H9 (cell line): ENCODE results near the gene PDCD6IP. TPM values are rescaled to one million over a fixed set of nuclear protein-coding genes. Genes with fewer than 3 reads are reported as not detected.

ENCODE experiments used
- DNase-seq: peaks from one replicate; pipeline ENCODE4 v3.0.0-alpha.2; 2017
- H2AFZ ChIP-seq: one replicate; pipeline ENCODE4 v1.6.1; 2013; ENCODE audit warnings: mild to moderate bottlenecking, low read length, control low read depth, moderate library complexity
- H2AK5ac ChIP-seq: 2 replicates; pipeline ENCODE4 v1.6.1; 2013; ENCODE audit warnings: low read length, control low read depth, mixed read lengths; ENCODE audit not compliant: insufficient read length
- H2BK120ac ChIP-seq: one replicate; pipeline ENCODE4 v1.6.1; 2013; ENCODE audit warnings: low read depth, mild to moderate bottlenecking, low read length, control low read depth, inconsistent platforms; ENCODE audit not compliant: poor library complexity, severe bottlenecking
- H2BK12ac ChIP-seq: 2 replicates; pipeline ENCODE4 v1.6.1; 2013; ENCODE audit warnings: low read length, control low read depth, mixed read lengths, low read depth; ENCODE audit not compliant: insufficient read length
- H2BK15ac ChIP-seq: 2 replicates; pipeline ENCODE4 v1.6.1; 2013; ENCODE audit warnings: low read depth, low read length, control low read depth
- H2BK20ac ChIP-seq: one replicate; pipeline ENCODE4 v1.6.1; 2013; ENCODE audit warnings: low read depth, mild to moderate bottlenecking, low read length, control low read depth, inconsistent platforms; ENCODE audit not compliant: poor library complexity, severe bottlenecking
- H2BK5ac ChIP-seq: 2 replicates; pipeline ENCODE4 v1.6.1; 2013; ENCODE audit warnings: low read length, control low read depth, mixed read lengths; ENCODE audit not compliant: insufficient read length
- H3K14ac ChIP-seq: 2 replicates; pipeline ENCODE4 v1.6.1; 2013; ENCODE audit warnings: low read length, control low read depth; ENCODE audit not compliant: insufficient read depth
- H3K18ac ChIP-seq: 2 replicates; pipeline ENCODE4 v1.6.1; 2013; ENCODE audit warnings: low read depth, mild to moderate bottlenecking, mixed read lengths, low read length, control low read depth; ENCODE audit not compliant: insufficient read length
- H3K23ac ChIP-seq: 2 replicates; pipeline ENCODE4 v1.6.1; 2013; ENCODE audit warnings: low read length, control low read depth, mixed read lengths, low read depth; ENCODE audit not compliant: insufficient read length
- H3K23me2 ChIP-seq: 2 replicates; pipeline ENCODE4 v1.6.1; 2013; ENCODE audit warnings: low read depth, mild to moderate bottlenecking, mixed read lengths, low read length, control low read depth; ENCODE audit not compliant: insufficient read length, poor library complexity, severe bottlenecking
- H3K27ac ChIP-seq: 2 replicates; pipeline ENCODE4 v1.5.1; 2013; ENCODE audit warnings: low read length, control low read depth, mixed read lengths, low read depth; ENCODE audit not compliant: insufficient read length
- H3K27me3 ChIP-seq: 2 replicates; pipeline ENCODE4 v1.6.1; 2013; ENCODE audit warnings: low read length, control low read depth, inconsistent platforms; ENCODE audit not compliant: insufficient read depth
- H3K4ac ChIP-seq: 2 replicates; pipeline ENCODE4 v1.6.1; 2013; ENCODE audit warnings: low read depth, mild to moderate bottlenecking, control low read depth, inconsistent platforms, low read length, moderate library complexity
- H3K4me1 ChIP-seq: 2 replicates; pipeline ENCODE4 v1.6.1; 2013; ENCODE audit warnings: low read length, control low read depth, inconsistent platforms; ENCODE audit not compliant: insufficient read depth
- H3K4me2 ChIP-seq: 2 replicates; pipeline ENCODE4 v1.6.1; 2013; ENCODE audit warnings: low read length, control low read depth, mixed read lengths; ENCODE audit not compliant: insufficient read length, insufficient read depth
- H3K56ac ChIP-seq: 2 replicates; pipeline ENCODE4 v1.6.1; 2013; ENCODE audit warnings: low read depth, mild to moderate bottlenecking, mixed read lengths, low read length, control low read depth; ENCODE audit not compliant: insufficient read length
- H3K79me1 ChIP-seq: 2 replicates; pipeline ENCODE4 v1.6.1; 2013; ENCODE audit warnings: low read depth, mild to moderate bottlenecking, moderate library complexity, low read length, control low read depth, inconsistent platforms; ENCODE audit not compliant: insufficient read depth, poor library complexity, severe bottlenecking
- H3K79me2 ChIP-seq: 2 replicates; pipeline ENCODE4 v1.6.1; 2013; ENCODE audit warnings: low read length, control low read depth, inconsistent platforms; ENCODE audit not compliant: insufficient read depth
- H3K9ac ChIP-seq: 2 replicates; pipeline ENCODE4 v1.6.1; 2013; ENCODE audit warnings: low read length, control low read depth, mixed read lengths; ENCODE audit not compliant: insufficient read length; ENCODE audit errors: extremely low read depth
- H3K9me3 ChIP-seq: one replicate; pipeline ENCODE4 v1.6.1; 2013; ENCODE audit warnings: low read depth, low read length, inconsistent platforms; ENCODE audit not compliant: control insufficient read depth
- H3T11ph ChIP-seq: one replicate; pipeline ENCODE4 v1.6.1; 2013; ENCODE audit warnings: mild to moderate bottlenecking, low read length, control low read depth, inconsistent platforms
- H4K20me1 ChIP-seq: one replicate; pipeline ENCODE4 v1.6.1; 2013; ENCODE audit not compliant: control insufficient read depth, insufficient read length, insufficient read depth
- H4K5ac ChIP-seq: 2 replicates; pipeline ENCODE4 v1.6.1; 2013; ENCODE audit warnings: low read depth, mild to moderate bottlenecking, mixed read lengths, low read length, control low read depth; ENCODE audit not compliant: insufficient read length
- H4K8ac ChIP-seq: replicated peaks from 2 replicates; pipeline ENCODE4 v1.6.1; 2013; ENCODE audit warnings: low read length, control low read depth, mixed read lengths, low read depth; ENCODE audit not compliant: insufficient read length
- H4K91ac ChIP-seq: 2 replicates; pipeline ENCODE4 v1.6.1; 2013; ENCODE audit warnings: low read depth, mild to moderate bottlenecking, moderate library complexity, mixed read lengths, low read length, control low read depth; ENCODE audit not compliant: insufficient read length
- H3K27ac Mint-ChIP-seq, 3 experiments: 2 replicates in 2 of 3; 3 replicates in 1 of 3; pipeline ENCODE4 v1.8.0; 2020 to 2021; ENCODE audit warnings: mixed read lengths in 3 of 3, mild to moderate bottlenecking in 1 of 3, moderate library complexity in 1 of 3
- H3K27me3 Mint-ChIP-seq: 2 replicates; pipeline ENCODE4 v1.8.0; 2021; ENCODE audit warnings: low read depth, mild to moderate bottlenecking, moderate library complexity, mixed read lengths
- H3K36me3 Mint-ChIP-seq, 3 experiments: 2 replicates in 2 of 3; 3 replicates in 1 of 3; pipeline ENCODE4 v1.8.0; 2020 to 2021; ENCODE audit warnings: low read depth in 3 of 3, mixed read lengths in 3 of 3; ENCODE audit not compliant: insufficient read depth in 1 of 3
- H3K4me1 Mint-ChIP-seq, 2 experiments: 2 replicates each; pipeline ENCODE4 v1.8.0; 2020; ENCODE audit warnings: mixed read lengths in 2 of 2
- H3K4me3 Mint-ChIP-seq, 2 experiments: 2 replicates in 1 of 2; 3 replicates in 1 of 2; pipeline ENCODE4 v1.8.0; 2020 to 2021; ENCODE audit warnings: mild to moderate bottlenecking in 2 of 2, mixed read lengths in 2 of 2, moderate library complexity in 1 of 2
- H3K9me3 Mint-ChIP-seq, 2 experiments: 2 replicates in 1 of 2; 3 replicates in 1 of 2; pipeline ENCODE4 v1.8.0; 2020; ENCODE audit warnings: mild to moderate bottlenecking in 2 of 2, mixed read lengths in 2 of 2, moderate library complexity in 1 of 2
- WGBS: extraction: QIAGEN DNeasy Blood & Tissue Kit; methylation state at CpG from one replicate; pipeline ENCODE4 v1.1.7; 2013; ENCODE audit warnings: missing lambda C conversion rate, low lambda C conversion rate, mixed read lengths; ENCODE audit not compliant: insufficient read length; ENCODE audit errors: extremely low coverage; 5-methylcytosine and 5-hydroxymethylcytosine counted together
- total RNA-seq: library from RNA; stranded (reverse); gene quantifications from 2 replicates; pipeline ENCODE4 v1.2.1, GENCODE V29; 2021
- TF ChIP-seq, protein P1 (sequence below): fragments of 200-600 bp; sonication (generic); conservative IDR thresholded peaks from 3 replicates; pipeline ENCODE4 v1.8.0; 2021; ENCODE audit warnings: antibody characterized with exemption, mild to moderate bottlenecking

Gene PDCD6IP
- total RNA-seq, 1 experiment from 2014 or later, result 109 TPM

GRCh38 chr3:33860373-33861050 is 62.1 kb downstream of the PDCD6IP start:
- Histone ChIP-seq H2BK20ac (no peak overlapping the region), H3K18ac (no peak overlapping the region), H4K91ac (no peak overlapping the region), H2BK5ac (no peak overlapping the region), H2BK15ac (no peak overlapping the region), H3K27me3 (no peaks in the 10 kb centered on the region), H3K23me2 (no peaks in the 10 kb centered on the region), H4K8ac (no peak overlapping the region), H3K9ac (no peak overlapping the region), H3K4ac (no peak overlapping the region), H4K20me1 (no peaks in the 10 kb centered on the region), H3K79me2 (no peaks in the 10 kb centered on the region), H4K5ac (no peak overlapping the region), H2AFZ (no peak overlapping the region), H3K9me3 (no peaks in the 10 kb centered on the region), H3K14ac (no peak overlapping the region), H3K79me1 (no peaks in the 10 kb centered on the region), H3K23ac (no peak overlapping the region), H2BK12ac (no peak overlapping the region), H3K4me2 (no peak overlapping the region), H3K27ac (no peak overlapping the region), H2BK120ac (no peak overlapping the region), H3T11ph (no peak overlapping the region), H2AK5ac (no peak overlapping the region), H3K56ac (no peak overlapping the region), H3K4me1 (no peaks in the 10 kb centered on the region)
- WGBS, result no CpG with 5 or more reads among the region's 4 CpGs
- Mint-ChIP-seq H3K27me3 (no peaks in the 10 kb centered on the region), H3K4me3 (no peak overlapping the region), H3K36me3 (peaks cover 17 to 49% (median 36%) of the 10 kb centered on the region in 3 experiments; a peak in 6 of 7 replicates), H3K9me3 (no peaks in the 10 kb centered on the region), H3K27ac (no peak overlapping the region), H3K4me1 (peaks cover 3 to 13% of the 10 kb centered on the region in 2 experiments)
- no peak for DNase-seq
- TF ChIP-seq, protein P1, sequence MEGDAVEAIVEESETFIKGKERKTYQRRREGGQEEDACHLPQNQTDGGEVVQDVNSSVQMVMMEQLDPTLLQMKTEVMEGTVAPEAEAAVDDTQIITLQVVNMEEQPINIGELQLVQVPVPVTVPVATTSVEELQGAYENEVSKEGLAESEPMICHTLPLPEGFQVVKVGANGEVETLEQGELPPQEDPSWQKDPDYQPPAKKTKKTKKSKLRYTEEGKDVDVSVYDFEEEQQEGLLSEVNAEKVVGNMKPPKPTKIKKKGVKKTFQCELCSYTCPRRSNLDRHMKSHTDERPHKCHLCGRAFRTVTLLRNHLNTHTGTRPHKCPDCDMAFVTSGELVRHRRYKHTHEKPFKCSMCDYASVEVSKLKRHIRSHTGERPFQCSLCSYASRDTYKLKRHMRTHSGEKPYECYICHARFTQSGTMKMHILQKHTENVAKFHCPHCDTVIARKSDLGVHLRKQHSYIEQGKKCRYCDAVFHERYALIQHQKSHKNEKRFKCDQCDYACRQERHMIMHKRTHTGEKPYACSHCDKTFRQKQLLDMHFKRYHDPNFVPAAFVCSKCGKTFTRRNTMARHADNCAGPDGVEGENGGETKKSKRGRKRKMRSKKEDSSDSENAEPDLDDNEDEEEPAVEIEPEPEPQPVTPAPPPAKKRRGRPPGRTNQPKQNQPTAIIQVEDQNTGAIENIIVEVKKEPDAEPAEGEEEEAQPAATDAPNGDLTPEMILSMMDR, result no peak
